IPS DF 4.7 (cell line): ENCODE results near the gene PCDHGB5.

Experiments used
- DNase-seq: peaks from one replicate; pipeline ENCODE4 v3.0.0-alpha.2; 2013; ENCODE audit warnings: low spot score; ENCODE audit errors: extremely low read depth

The PCDHGB5 gene

GRCh38 chr5:141439411-141440141 is 41.8 kb downstream of the PCDHGB5 start:
- DNase-seq, result no peak

- DNase-seq, result no peak
Observed at GRCh38 chr5:141440341-141440740, 42.6 kb downstream of the PCDHGB5 start.

- DNase-seq, result no peak
Observed at GRCh38 chr5:141441571-141442170, 43.9 kb downstream of the PCDHGB5 start.
